ENCODE results near the gene G6PC3. TPM values are rescaled to one million over a fixed set of nuclear protein-coding genes. Genes with fewer than 3 reads are reported as not detected.
"Not testable (repeated sequence)": the region's sequence is repeated elsewhere in the genome, so short reads cannot be mapped to it uniquely, and the experiment has no call there.

Gene G6PC3
- total RNA-seq, 1 donor from 2014 or later, result 33.6 TPM

- DNase-seq (ENCODE audit: low spot score), result no peak
- intact Hi-C loops (cut with DNase I), result no loop called here
These were observed 46.8 kb downstream of the G6PC3 start for GRCh38 chr17:44117351-44117750.

- intact Hi-C loops (cut with DNase I), result no loop called here
These were observed 48.0 kb downstream of the G6PC3 start for GRCh38 chr17:44118427-44119050.

GRCh38 chr17:44119062-44119461 is 48.5 kb downstream of the G6PC3 start:
- intact Hi-C loops (cut with DNase I), result no loop called here
- DNase-seq (ENCODE audit: low spot score), result no peak

More at GRCh38 chr17:44118427-44119050, 48.0 kb downstream of the G6PC3 start:
- DNase-seq (ENCODE audit: low spot score), result no peak

GRCh38 chr17:44119798-44120197 is 49.3 kb downstream of the G6PC3 start:
- intact Hi-C loops (cut with DNase I), result no loop called here
- no peak for DNase-seq (ENCODE audit: low spot score)

GRCh38 chr17:44120281-44120680 is 49.7 kb downstream of the G6PC3 start:
- intact Hi-C loops (cut with DNase I); DNase-seq (ENCODE audit: low spot score): not testable (repeated sequence)

- DNase-seq (ENCODE audit: low spot score), result no peak
- intact Hi-C loops (cut with DNase I), result no loop called here
These were observed 50.5 kb downstream of the G6PC3 start for GRCh38 chr17:44120851-44121605.

- DNase-seq (ENCODE audit: low spot score), result no peak
- intact Hi-C loops (cut with DNase I), result loop anchor here (2.0 kb wide), 1 partner anchor 51 kb away; the partner anchor contains the start of gene G6PC3
These were observed 51.7 kb downstream of the G6PC3 start for GRCh38 chr17:44121997-44122815.

GRCh38 chr17:44122816-44123355 is 52.4 kb downstream of the G6PC3 start:
- intact Hi-C loops (cut with DNase I), result loop anchor here (1.0 to 2.0 kb wide), 2 partner anchors 18 to 52 kb away; partner anchors contain the start of genes G6PC3 and HROB
- no peak for DNase-seq (ENCODE audit: low spot score)

GRCh38 chr17:44123356-44124117 is 53.0 kb downstream of the G6PC3 start, which contains the start of gene HDAC5:
Gene HDAC5 (minus strand): TSS chr17:44123641. CDS start chr17:44117515, 6,126 bp downstream.
- peak; percentile 99 for DNase-seq (ENCODE audit: low spot score)
- intact Hi-C loops (cut with DNase I), result loop anchor here (1.0 to 2.0 kb wide), 2 partner anchors 18 to 53 kb away; partner anchors contain the start of genes G6PC3 and HROB

- intact Hi-C loops (cut with DNase I), result no loop called here
These were observed 53.5 kb downstream of the G6PC3 start for GRCh38 chr17:44124118-44124438.

More at GRCh38 chr17:44124118-44124438, 53.5 kb downstream of the G6PC3 start:
- no peak for DNase-seq (ENCODE audit: low spot score)

Other genes starting within 250 kb of the G6PC3 start
- 20.0 TPM for gene MPP3, start 237.6 kb upstream of the G6PC3 start, total RNA-seq
- gene CD300LG, start 223.6 kb upstream of the G6PC3 start, total RNA-seq, result 13.7 TPM
- gene MPP2, start 163.2 kb upstream of the G6PC3 start, total RNA-seq, result 13.8 TPM
- not detected for gene PPY, start 128.3 kb upstream of the G6PC3 start, total RNA-seq
- gene PYY, start 116.8 kb upstream of the G6PC3 start, total RNA-seq, result not detected
- 0.51 TPM for gene NAGS, start 66.1 kb upstream of the G6PC3 start, total RNA-seq
- gene TMEM101, start 55.8 kb upstream of the G6PC3 start, total RNA-seq, result 12.4 TPM
- 39.2 TPM for gene LSM12, start 4.1 kb upstream of the G6PC3 start, total RNA-seq
- gene HDAC5, start 52.9 kb downstream of the G6PC3 start, total RNA-seq, result 75.5 TPM
- gene HROB, start 71.2 kb downstream of the G6PC3 start, total RNA-seq, result 0.65 TPM
- 8.9 TPM for gene ASB16, start 100.0 kb downstream of the G6PC3 start, total RNA-seq
- 20.5 TPM for gene TMUB2, start 116.2 kb downstream of the G6PC3 start, total RNA-seq
- gene ATXN7L3, start 129.1 kb downstream of the G6PC3 start, total RNA-seq, result 37.8 TPM
- 53.1 TPM for gene UBTF, start 148.9 kb downstream of the G6PC3 start, total RNA-seq
- 4.0 TPM for gene SLC4A1, start 197.4 kb downstream of the G6PC3 start, total RNA-seq
- gene RUNDC3A, start 237.9 kb downstream of the G6PC3 start, total RNA-seq, result 0.97 TPM